ENCODE measurements around the gene RPL10.
"Not testable (repeated sequence)": the region's sequence is repeated elsewhere in the genome, so short reads cannot be mapped to it uniquely, and the experiment has no call there.

The RPL10 gene

GRCh38 chrX:154378059-154378798 is 19.9 kb upstream of the RPL10 start:
- peak; percentile 82 for DNase-seq (ENCODE audit: low spot score)

DNA sequence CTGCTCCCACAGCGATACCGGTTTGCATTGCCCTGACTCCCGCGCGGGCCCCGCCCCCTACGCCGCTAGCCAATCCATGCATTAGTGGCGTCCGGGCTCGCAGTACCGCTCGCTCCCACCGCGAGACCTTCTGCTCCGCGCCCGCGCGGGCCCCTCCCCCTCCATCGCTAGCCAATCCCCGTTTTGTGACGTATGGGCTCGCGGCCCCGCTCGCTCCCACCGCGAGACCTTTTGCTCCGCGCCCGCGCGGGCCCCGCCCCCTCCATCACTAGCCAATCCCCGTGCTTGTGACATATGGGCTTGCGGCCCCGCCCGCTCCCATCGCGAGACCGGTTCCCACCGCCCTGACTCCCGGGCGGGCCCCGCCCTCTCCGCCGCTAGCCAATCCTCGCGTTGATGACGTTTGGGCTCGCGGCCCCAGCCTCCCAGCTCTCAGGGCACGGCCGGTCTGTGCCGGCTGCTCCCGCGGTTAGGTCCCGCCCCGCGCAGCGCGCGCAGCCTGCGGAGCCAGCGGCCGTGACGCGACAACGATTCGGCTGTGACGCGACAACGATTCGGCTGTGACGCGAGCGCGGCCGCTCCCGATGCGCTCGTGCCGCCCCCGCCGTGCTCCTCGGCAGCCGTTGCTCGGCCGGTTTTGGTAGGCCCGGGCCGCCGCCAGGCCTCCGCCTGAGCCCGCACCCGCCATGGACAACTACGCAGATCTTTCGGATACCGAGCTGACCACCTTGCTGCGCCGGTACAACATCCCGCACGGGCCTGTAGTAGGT is 19.2 kb upstream of the RPL10 start, which contains the start of gene EMD:
Gene EMD (plus strand): TSS at position 497 of the 770 bp plus-strand sequence. CDS start 190 bp downstream, at position 687.
- peak; percentile 90 for DNase-seq (ENCODE audit: low spot score)

GRCh38 chrX:154379569-154379951 is 18.6 kb upstream of the RPL10 start:
- no peak for DNase-seq (ENCODE audit: low spot score)

DNA sequence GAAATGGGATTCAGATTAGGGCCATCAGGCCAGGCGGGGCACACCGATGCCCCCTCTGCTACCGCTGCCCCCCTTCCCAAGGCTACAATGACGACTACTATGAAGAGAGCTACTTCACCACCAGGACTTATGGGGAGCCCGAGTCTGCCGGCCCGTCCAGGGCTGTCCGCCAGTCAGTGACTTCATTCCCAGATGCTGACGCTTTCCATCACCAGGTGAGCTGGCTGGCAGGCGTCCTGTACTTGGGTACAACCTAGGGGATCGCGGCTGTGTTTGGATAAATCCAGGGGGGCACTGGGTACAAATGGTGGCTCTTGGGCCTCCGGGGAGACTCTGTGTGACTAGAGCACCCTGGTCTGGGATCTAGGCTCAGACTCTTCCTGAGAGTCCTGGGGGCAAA is 18.0 kb upstream of the RPL10 start:
- DNase-seq (ENCODE audit: low spot score) = no peak

- DNase-seq (ENCODE audit: low spot score) = no peak
Measured at GRCh38 chrX:154380787-154381186, 17.4 kb upstream of the RPL10 start.

GRCh38 chrX:154381271-154381670 is 16.9 kb upstream of the RPL10 start:
- no peak for DNase-seq (ENCODE audit: low spot score)

DNA sequence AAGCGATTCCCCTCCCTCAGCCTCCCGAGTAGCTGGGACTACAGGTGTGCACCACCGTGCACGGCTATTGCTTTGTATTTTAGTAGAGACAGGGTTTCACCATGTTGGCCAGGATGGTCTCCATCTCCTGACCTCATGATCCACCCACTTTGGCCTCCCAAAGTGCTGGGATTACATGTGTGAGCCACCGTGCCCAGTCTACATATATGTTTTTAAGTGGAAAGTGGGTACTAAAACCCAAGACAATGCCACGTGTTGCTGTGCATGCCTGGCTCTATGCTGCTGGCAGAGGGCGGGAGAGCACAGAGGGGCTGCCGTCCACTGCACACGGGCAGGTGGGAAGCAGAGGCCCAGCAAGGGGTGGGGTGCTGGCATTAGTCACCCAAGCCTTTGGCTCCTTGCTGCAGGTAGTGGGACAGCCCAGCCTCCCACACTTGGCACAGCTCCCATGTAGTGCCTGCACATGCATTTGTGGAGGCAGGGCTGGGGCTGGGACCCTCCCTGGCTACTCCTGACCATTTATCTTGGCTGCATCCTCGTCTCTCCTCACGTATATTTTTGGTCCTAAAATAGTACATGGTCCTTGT is 15.6 kb upstream of the RPL10 start:
- DNase-seq (ENCODE audit: low spot score) = no peak

- DNase-seq (ENCODE audit: low spot score) = no peak
Measured at GRCh38 chrX:154383359-154384283, 14.6 kb upstream of the RPL10 start.

GRCh38 chrX:154384284-154384892 is 13.8 kb upstream of the RPL10 start:
- no peak for DNase-seq (ENCODE audit: low spot score)

GRCh38 chrX:154388094-154388493 is 10.1 kb upstream of the RPL10 start:
- not testable (repeated sequence) for DNase-seq (ENCODE audit: low spot score)

GRCh38 chrX:154388649-154389048 is 9.5 kb upstream of the RPL10 start:
- DNase-seq (ENCODE audit: low spot score) = not testable (repeated sequence)

GRCh38 chrX:154389812-154390747 is 8.1 kb upstream of the RPL10 start:
- not testable (repeated sequence) for DNase-seq (ENCODE audit: low spot score)

- DNase-seq (ENCODE audit: low spot score) = not testable (repeated sequence)
Measured at GRCh38 chrX:154396363-154396762, 1.8 kb upstream of the RPL10 start.

DNA sequence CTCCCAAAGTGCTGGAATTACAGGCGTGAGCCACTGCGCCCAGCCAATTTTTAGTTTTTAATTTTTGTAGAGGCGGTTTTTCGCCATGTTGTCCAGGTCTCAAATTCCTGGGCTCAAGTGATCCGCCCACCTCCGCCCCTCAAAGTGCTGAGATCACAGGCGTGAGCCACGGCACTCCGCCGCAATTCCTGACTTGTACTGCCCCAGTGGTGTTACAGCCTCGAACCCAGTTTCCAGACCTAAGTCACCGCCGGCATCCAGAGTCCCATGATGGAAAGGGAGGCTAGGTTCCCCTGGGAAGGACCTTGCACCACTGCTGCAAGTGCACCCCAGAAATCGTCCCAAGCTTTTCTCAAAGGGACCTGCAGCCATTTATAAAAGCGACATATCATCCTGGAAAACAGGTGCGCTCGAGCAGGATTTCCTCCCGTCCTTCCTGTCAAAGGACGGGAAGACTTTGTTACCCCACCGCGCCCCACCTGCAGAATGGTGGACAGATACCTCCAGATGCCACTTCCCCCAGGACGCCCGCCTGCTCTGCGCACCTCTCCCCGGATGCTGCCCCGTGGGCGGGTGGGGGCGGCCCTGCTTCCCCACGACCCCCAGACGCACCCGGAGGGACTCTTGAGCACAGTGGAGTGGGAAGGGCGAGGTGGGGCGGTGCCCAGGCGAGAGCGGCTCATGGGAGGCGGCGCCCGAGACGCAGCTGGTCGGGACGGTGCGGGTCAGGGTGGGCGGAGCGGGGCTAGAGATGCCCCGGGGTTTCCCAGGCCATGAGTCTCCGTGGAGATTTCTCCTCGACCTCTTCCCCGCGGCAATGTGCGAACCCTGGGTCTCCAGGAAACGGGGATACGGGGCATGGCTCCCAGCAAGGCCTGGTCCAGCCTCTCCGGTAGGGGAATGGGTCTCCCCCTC is 947 bp upstream of the RPL10 start:
- peak; percentile 71 for DNase-seq (ENCODE audit: low spot score)

GRCh38 chrX:154398668-154399526 is 720 bp downstream of the RPL10 start:
- DNase-seq (ENCODE audit: low spot score) = peak; percentile 61

GRCh38 chrX:154399527-154400368 is 1.6 kb downstream of the RPL10 start:
- DNase-seq (ENCODE audit: low spot score) = no peak

GRCh38 chrX:154400369-154400817 is 2.2 kb downstream of the RPL10 start:
- DNase-seq (ENCODE audit: low spot score) = not testable (repeated sequence)

Data from D341Med (cell line).